SU-DHL-6 (cell line): Measurements from ENCODE around the gene GPRIN3.
"Not testable (repeated sequence)": the region's sequence is repeated elsewhere in the genome, so short reads cannot be mapped to it uniquely, and the experiment has no call there.

Experiments
- H2AFZ ChIP-seq: fragments of 200-600 bp; sonication (generic); 2 replicates; pipeline ENCODE4 v1.6.1; 2014; ENCODE audit warnings: low read depth, mild to moderate bottlenecking, moderate library complexity, mixed read lengths, antibody characterized with exemption, low read length; ENCODE audit not compliant: severe bottlenecking
- H3F3A ChIP-seq: fragments of 200-600 bp; shearing (Covaris generic); 2 replicates; pipeline ENCODE4 v1.6.0; 2016; ENCODE audit warnings: antibody characterized with exemption, mild to moderate bottlenecking; ENCODE audit not compliant: insufficient read depth
- H3K27ac ChIP-seq: fragments of 200-600 bp; sonication (generic); 2 replicates; pipeline ENCODE4 v1.5.1; 2016; ENCODE audit warnings: low read depth, mild to moderate bottlenecking, low read length, moderate library complexity, mixed read lengths
- H3K27me3 ChIP-seq: fragments of 200-600 bp; sonication (generic), shearing (Covaris generic); 2 replicates; pipeline ENCODE4 v1.6.0; 2014; ENCODE audit warnings: mild to moderate bottlenecking, low read length
- H3K36me3 ChIP-seq: fragments of 200-600 bp; sonication (generic); 2 replicates; pipeline ENCODE4 v1.6.1; 2014; ENCODE audit warnings: mild to moderate bottlenecking, low read length, mixed read lengths
- H3K4me2 ChIP-seq: fragments of 300-600, 200-600 bp; shearing (Covaris generic), sonication (generic); 2 replicates; pipeline ENCODE4 v1.6.0; 2014; ENCODE audit warnings: low read length, low read depth, mild to moderate bottlenecking; ENCODE audit not compliant: poor library complexity, severe bottlenecking
- H3K4me3 ChIP-seq: fragments of 200-600 bp; sonication (generic); 2 replicates; pipeline ENCODE4 v1.5.1; 2014; ENCODE audit warnings: antibody characterized with exemption, low read length, mild to moderate bottlenecking, mixed read lengths; ENCODE audit not compliant: insufficient read depth, poor library complexity, severe bottlenecking
- H3K79me2 ChIP-seq: fragments of 200-600 bp; sonication (generic); 2 replicates; pipeline ENCODE4 v1.6.1; 2014; ENCODE audit warnings: mild to moderate bottlenecking, low read length, moderate library complexity; ENCODE audit not compliant: insufficient read depth
- H3K9ac ChIP-seq: fragments of 200-600 bp; sonication (generic); 2 replicates; pipeline ENCODE4 v1.7.0; 2014; ENCODE audit warnings: mild to moderate bottlenecking, low read length
- H3K9me2 ChIP-seq: fragments of 200-600 bp; sonication (generic); replicated peaks from 2 replicates; pipeline ENCODE4 v1.6.1; 2014; ENCODE audit warnings: low read length; ENCODE audit not compliant: insufficient read depth
- H3K9me3 ChIP-seq: fragments of 200-600 bp; sonication (generic); 2 replicates; pipeline ENCODE4 v1.6.1; 2014; ENCODE audit warnings: low read length, mixed read lengths; ENCODE audit not compliant: insufficient read depth
- H4K20me1 ChIP-seq: fragments of 200-600 bp; sonication (generic); 2 replicates; pipeline ENCODE4 v1.6.1; 2014; ENCODE audit warnings: low read depth, mild to moderate bottlenecking, antibody characterized with exemption, low read length, moderate library complexity, mixed read lengths
- EZH2phosphoT487 ChIP-seq: fragments of 200-600 bp; sonication (generic), shearing (Covaris generic); conservative IDR thresholded peaks from 2 replicates; pipeline ENCODE4 v1.6.1; 2018; ENCODE audit warnings: mild to moderate bottlenecking, antibody characterized with exemption, low read length, moderate library complexity, mixed read lengths
- TF ChIP-seq, protein P1 (sequence below): fragments of 200-600 bp; sonication (generic); IDR thresholded peaks from one replicate; pipeline ENCODE4 v1.5.1; 2017; ENCODE audit warnings: antibody characterized with exemption, mild to moderate bottlenecking, low read length, moderate library complexity; ENCODE audit not compliant: insufficient read depth, poor library complexity, severe bottlenecking

Gene GPRIN3

DNA sequence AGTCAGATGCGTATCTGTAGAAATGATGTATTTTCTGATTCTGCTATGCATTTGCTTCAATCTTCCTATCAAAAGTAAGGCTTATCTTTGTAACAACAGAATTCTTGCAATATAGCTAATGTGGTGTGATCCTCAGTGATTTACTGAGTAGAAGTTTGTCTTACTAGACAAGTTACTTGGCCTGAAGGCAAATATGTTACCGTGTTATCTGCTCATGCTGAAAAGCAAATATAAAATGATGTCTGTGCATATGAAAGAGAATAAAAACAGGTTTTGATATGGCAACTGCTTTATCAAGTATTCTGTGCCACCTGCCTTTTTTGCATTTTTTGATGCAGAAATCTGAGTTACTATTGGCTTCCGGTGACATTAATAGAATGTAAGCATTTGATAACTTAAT is 103.7 kb downstream of the GPRIN3 start:
- Histone ChIP-seq H3K9me3 (no peaks in the 10 kb centered on the region), H3K4me2 (no peak overlapping the region), H3K4me3 (no peak overlapping the region), H3K27ac (no peak overlapping the region), H3K79me2 (no peaks in the 10 kb centered on the region), H3K9me2 (no peaks in the 10 kb centered on the region), H3K9ac (no peak overlapping the region), H3K27me3 (no peaks in the 10 kb centered on the region), H3F3A (no peaks in the 10 kb centered on the region), H2AFZ (no peak overlapping the region), H3K36me3 (no peaks in the 10 kb centered on the region), H4K20me1 (no peaks in the 10 kb centered on the region)
- TF ChIP-seq, protein P1, sequence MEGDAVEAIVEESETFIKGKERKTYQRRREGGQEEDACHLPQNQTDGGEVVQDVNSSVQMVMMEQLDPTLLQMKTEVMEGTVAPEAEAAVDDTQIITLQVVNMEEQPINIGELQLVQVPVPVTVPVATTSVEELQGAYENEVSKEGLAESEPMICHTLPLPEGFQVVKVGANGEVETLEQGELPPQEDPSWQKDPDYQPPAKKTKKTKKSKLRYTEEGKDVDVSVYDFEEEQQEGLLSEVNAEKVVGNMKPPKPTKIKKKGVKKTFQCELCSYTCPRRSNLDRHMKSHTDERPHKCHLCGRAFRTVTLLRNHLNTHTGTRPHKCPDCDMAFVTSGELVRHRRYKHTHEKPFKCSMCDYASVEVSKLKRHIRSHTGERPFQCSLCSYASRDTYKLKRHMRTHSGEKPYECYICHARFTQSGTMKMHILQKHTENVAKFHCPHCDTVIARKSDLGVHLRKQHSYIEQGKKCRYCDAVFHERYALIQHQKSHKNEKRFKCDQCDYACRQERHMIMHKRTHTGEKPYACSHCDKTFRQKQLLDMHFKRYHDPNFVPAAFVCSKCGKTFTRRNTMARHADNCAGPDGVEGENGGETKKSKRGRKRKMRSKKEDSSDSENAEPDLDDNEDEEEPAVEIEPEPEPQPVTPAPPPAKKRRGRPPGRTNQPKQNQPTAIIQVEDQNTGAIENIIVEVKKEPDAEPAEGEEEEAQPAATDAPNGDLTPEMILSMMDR = no peak
- TF ChIP-seq EZH2phosphoT487 = no peak

DNA sequence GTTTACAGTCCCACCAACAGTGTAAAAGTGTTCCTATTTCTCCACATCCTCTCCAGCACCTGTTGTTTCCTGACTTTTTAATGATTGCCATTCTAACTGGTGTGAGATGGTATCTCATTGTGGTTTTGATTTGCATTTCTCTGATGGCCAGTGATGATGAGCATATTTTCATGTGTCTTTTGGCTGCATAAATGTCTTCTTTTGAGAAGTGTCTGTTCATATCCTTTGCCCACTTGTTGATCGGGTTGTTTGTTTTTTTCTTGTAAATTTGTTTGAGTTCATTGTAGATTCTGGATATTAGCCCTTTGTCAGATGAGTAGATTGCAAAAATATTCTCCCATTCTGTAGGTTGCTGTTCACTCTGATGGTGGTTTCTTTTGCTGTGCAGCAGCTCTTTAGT is 108.2 kb downstream of the GPRIN3 start:
- H4K20me1 ChIP-seq = not testable (repeated sequence)

DNA sequence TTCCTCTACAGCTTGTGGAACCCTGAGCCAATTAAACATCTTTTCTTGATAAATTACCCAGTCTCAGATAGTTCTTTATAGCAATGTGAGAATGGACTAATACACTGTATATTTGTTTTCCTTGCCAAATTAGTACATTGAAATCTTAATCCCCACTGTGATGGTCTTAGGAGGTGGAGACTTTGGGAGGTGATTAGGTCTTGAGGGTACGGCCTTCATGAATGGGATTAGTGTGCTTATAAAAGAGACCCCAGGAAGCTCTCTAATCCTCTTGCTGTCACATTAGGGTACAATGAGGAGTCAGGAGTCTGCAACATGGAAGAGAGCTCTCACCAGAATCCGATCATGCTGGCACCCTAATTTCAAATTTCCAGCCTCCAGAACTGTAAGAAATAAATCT is 109.7 kb downstream of the GPRIN3 start:
- Histone ChIP-seq H3F3A (no peaks in the 10 kb centered on the region), H4K20me1 (no peaks in the 10 kb centered on the region), H3K79me2 (no peaks in the 10 kb centered on the region), H3K4me3 (no peak overlapping the region), H3K27ac (no peak overlapping the region), H3K36me3 (no peaks in the 10 kb centered on the region), H3K27me3 (no peaks in the 10 kb centered on the region), H3K9ac (no peak overlapping the region), H2AFZ (no peak overlapping the region), H3K4me2 (no peak overlapping the region), H3K9me2 (no peaks in the 10 kb centered on the region), H3K9me3 (no peaks in the 10 kb centered on the region)
- TF ChIP-seq, protein P1 = no peak
- no peak for TF ChIP-seq EZH2phosphoT487

More for the DNA sequence above, 108.2 kb downstream of the GPRIN3 start:
- H3K79me2 ChIP-seq, H3K9me3 ChIP-seq, H3K36me3 ChIP-seq, H3K27ac ChIP-seq, H3K9me2 ChIP-seq, H3K4me2 ChIP-seq, H3K4me3 ChIP-seq, H2AFZ ChIP-seq, H3F3A ChIP-seq, H3K9ac ChIP-seq, H3K27me3 ChIP-seq: not testable (repeated sequence)

DNA sequence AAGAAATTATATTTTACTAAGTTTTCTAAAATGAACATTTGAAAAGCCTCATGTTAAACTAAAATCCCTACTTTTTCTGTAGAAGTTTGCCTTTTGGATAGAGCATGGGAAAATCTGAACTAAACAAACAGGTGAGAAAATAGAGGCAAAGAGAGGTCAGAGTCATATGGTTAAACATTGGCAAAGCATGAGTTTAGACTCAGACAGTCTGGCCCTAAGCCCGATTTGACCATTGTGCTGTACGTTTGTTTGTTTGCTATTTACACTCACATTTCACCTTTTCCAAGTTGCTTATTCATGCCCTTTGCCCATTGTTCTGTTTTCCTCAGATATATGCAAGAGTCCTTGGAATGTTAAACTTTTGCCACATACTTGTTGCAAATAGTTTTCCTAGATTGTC is 110.9 kb downstream of the GPRIN3 start:
- Histone ChIP-seq H3K36me3 (no peaks in the 10 kb centered on the region), H4K20me1 (no peaks in the 10 kb centered on the region), H3K27me3 (no peaks in the 10 kb centered on the region), H3K4me2 (no peak overlapping the region), H3K9ac (no peak overlapping the region), H2AFZ (no peak overlapping the region), H3F3A (no peaks in the 10 kb centered on the region), H3K9me2 (no peaks in the 10 kb centered on the region), H3K79me2 (no peaks in the 10 kb centered on the region), H3K27ac (no peak overlapping the region), H3K9me3 (no peaks in the 10 kb centered on the region), H3K4me3 (no peak overlapping the region)
- TF ChIP-seq, protein P1 = no peak
- no peak for TF ChIP-seq EZH2phosphoT487
